Neural progenitor cell (in vitro differentiated cells): ENCODE measurements around the gene EFCAB8. TPM values are rescaled to one million over a fixed set of nuclear protein-coding genes. Genes with fewer than 3 reads are reported as not detected.
A peak's percentile ranks its signal among the peaks of the same experiment; 100 is the strongest.

Experiments used
- DNase-seq: peaks from one replicate; pipeline ENCODE4 v3.0.0-alpha.2; 2016; ENCODE audit warnings: low spot score
- H2AFZ ChIP-seq: fragments of 200-600 bp; sonication (generic); replicated peaks from 2 replicates; pipeline ENCODE4 v1.6.1; 2016; ENCODE audit warnings: antibody characterized with exemption
- H3F3A ChIP-seq: fragments of 200-600 bp; sonication (generic); 2 replicates; pipeline ENCODE4 v1.6.1; 2016; ENCODE audit warnings: antibody characterized with exemption, low read depth
- H3K27ac ChIP-seq: fragments of 200-600 bp; sonication (generic); 2 replicates; pipeline ENCODE4 v1.5.1; 2016; ENCODE audit warnings: mild to moderate bottlenecking
- H3K27me3 ChIP-seq: fragments of 200-600 bp; sonication (generic); 2 replicates; pipeline ENCODE4 v1.6.1; 2016; ENCODE audit warnings: mild to moderate bottlenecking, moderate library complexity
- H3K36me3 ChIP-seq: fragments of 200-600 bp; sonication (generic); 2 replicates; pipeline ENCODE4 v1.5.1; 2016
- H3K4me1 ChIP-seq: fragments of 200-600 bp; sonication (generic); 2 replicates; pipeline ENCODE4 v1.6.1; 2016; ENCODE audit warnings: mixed run types
- H3K4me2 ChIP-seq: fragments of 200-600 bp; sonication (generic); 2 replicates; pipeline ENCODE4 v1.6.1; 2016
- H3K4me3 ChIP-seq: fragments of 200-600 bp; sonication (generic); 2 replicates; pipeline ENCODE4 v1.5.1; 2016
- H3K79me2 ChIP-seq: fragments of 200-600 bp; sonication (generic); 2 replicates; pipeline ENCODE4 v1.6.1; 2016; ENCODE audit warnings: low read depth
- H3K9ac ChIP-seq: fragments of 200-600 bp; sonication (generic); 2 replicates; pipeline ENCODE4 v1.6.1; 2016
- H3K9me3 ChIP-seq: fragments of 200-600 bp; sonication (generic); 2 replicates; pipeline ENCODE4 v1.5.1; 2016; ENCODE audit warnings: low read depth
- H4K20me1 ChIP-seq: fragments of 200-600 bp; sonication (generic); 2 replicates; pipeline ENCODE4 v1.6.1; 2016; ENCODE audit warnings: low read depth
- H3K27ac Mint-ChIP-seq: 3 replicates; pipeline ENCODE4 v1.8.0; 2021; ENCODE audit warnings: mixed read lengths
- H3K27me3 Mint-ChIP-seq: 2 replicates; pipeline ENCODE4 v1.8.0; 2022; ENCODE audit warnings: low read depth, mild to moderate bottlenecking, inconsistent platforms, moderate library complexity, mixed read lengths; ENCODE audit not compliant: insufficient read depth
- H3K36me3 Mint-ChIP-seq: 3 replicates; pipeline ENCODE4 v1.8.0; 2021; ENCODE audit warnings: mixed read lengths
- H3K4me1 Mint-ChIP-seq: 3 replicates; pipeline ENCODE4 v1.8.0; 2021; ENCODE audit warnings: mixed read lengths
- H3K4me3 Mint-ChIP-seq: 3 replicates; pipeline ENCODE4 v1.8.0; 2021; ENCODE audit warnings: mild to moderate bottlenecking, moderate library complexity, mixed read lengths
- H3K9me3 Mint-ChIP-seq: 3 replicates; pipeline ENCODE4 v1.8.0; 2020; ENCODE audit warnings: mixed read lengths
- CTCF ChIP-seq: fragments of 200-600 bp; sonication (generic); IDR thresholded peaks from 2 replicates; pipeline ENCODE4 v1.5.1; 2017; ENCODE audit warnings: antibody characterized with exemption, mild to moderate bottlenecking
- EZH2 ChIP-seq: fragments of 200-600 bp; sonication (generic); IDR thresholded peaks from 2 replicates; pipeline ENCODE4 v1.6.1; 2017; ENCODE audit warnings: antibody characterized with exemption, mild to moderate bottlenecking, moderate library complexity
- EZH2phosphoT487 ChIP-seq: fragments of 200-600 bp; sonication (generic); IDR thresholded peaks from 2 replicates; pipeline ENCODE4 v1.6.1; 2017; ENCODE audit warnings: antibody characterized with exemption
- total RNA-seq: library from RNA; depleted of rRNA; stranded (reverse); fragments of >200 nt; gene quantifications from 2 replicates; pipeline ENCODE4 v1.2.3, GENCODE V29; 2015; ENCODE audit warnings: low replicate concordance

Gene EFCAB8
- total RNA-seq, 1 donor from 2014 or later = not detected

GRCh38 chr20:32980990-32981389 is 122.3 kb downstream of the EFCAB8 start:
- Histone ChIP-seq H3K4me2 (no peak overlapping the region), H3K4me3 (no peak overlapping the region), H4K20me1 (no peaks in the 10 kb centered on the region), H2AFZ (no peak overlapping the region), H3K9me3 (no peaks in the 10 kb centered on the region), H3K36me3 (no peaks in the 10 kb centered on the region), H3K4me1 (peaks cover 12% of the 10 kb centered on the region), H3K27me3 (no peaks in the 10 kb centered on the region), H3K9ac (no peak overlapping the region), H3K27ac (no peak overlapping the region), H3F3A (no peaks in the 10 kb centered on the region), H3K79me2 (no peaks in the 10 kb centered on the region)
- no peak for DNase-seq
- Mint-ChIP-seq H3K9me3 (no peaks in the 10 kb centered on the region), H3K27me3 (peaks cover 8% of the 10 kb centered on the region), H3K36me3 (no peaks in the 10 kb centered on the region), H3K27ac (peak overlapping the region; percentile 29), H3K4me1 (peaks cover 15% of the 10 kb centered on the region), H3K4me3 (no peak overlapping the region)
- no peak for TF ChIP-seq EZH2
- no peak for TF ChIP-seq CTCF
- TF ChIP-seq EZH2phosphoT487 = no peak

GRCh38 chr20:32982617-32983458 is 124.1 kb downstream of the EFCAB8 start:
- Histone ChIP-seq H3K79me2 (no peaks in the 10 kb centered on the region), H4K20me1 (no peaks in the 10 kb centered on the region), H3K27ac (no peak overlapping the region), H3K9ac (no peak overlapping the region), H2AFZ (no peak overlapping the region), H3K4me2 (no peak overlapping the region), H3K27me3 (no peaks in the 10 kb centered on the region), H3K36me3 (no peaks in the 10 kb centered on the region), H3F3A (no peaks in the 10 kb centered on the region), H3K4me3 (no peak overlapping the region), H3K9me3 (no peaks in the 10 kb centered on the region), H3K4me1 (peaks cover 12% of the 10 kb centered on the region)
- H3K9me3 Mint-ChIP-seq = no peaks in the 10 kb centered on the region
- no peak for TF ChIP-seq EZH2phosphoT487
- no peak for TF ChIP-seq CTCF
- TF ChIP-seq EZH2 = no peak
- no peak for DNase-seq
- peaks cover 13% of the 10 kb centered on the region for H3K27me3 Mint-ChIP-seq
- no peak overlapping the region for H3K27ac Mint-ChIP-seq
- no peak overlapping the region for H3K4me3 Mint-ChIP-seq
- no peaks in the 10 kb centered on the region for H3K36me3 Mint-ChIP-seq
- H3K4me1 Mint-ChIP-seq = peaks cover 10% of the 10 kb centered on the region

- H3K27ac Mint-ChIP-seq = no peak overlapping the region
- H3K4me1 Mint-ChIP-seq = peaks cover 10% of the 10 kb centered on the region
- Histone ChIP-seq H4K20me1 (no peaks in the 10 kb centered on the region), H3K4me2 (no peak overlapping the region), H2AFZ (no peak overlapping the region), H3K27ac (no peak overlapping the region), H3K27me3 (no peaks in the 10 kb centered on the region), H3K9ac (no peak overlapping the region), H3K9me3 (no peaks in the 10 kb centered on the region), H3K4me1 (peaks cover 12% of the 10 kb centered on the region), H3K79me2 (no peaks in the 10 kb centered on the region), H3K4me3 (no peak overlapping the region), H3K36me3 (no peaks in the 10 kb centered on the region), H3F3A (no peaks in the 10 kb centered on the region)
- no peaks in the 10 kb centered on the region for H3K36me3 Mint-ChIP-seq
- no peaks in the 10 kb centered on the region for H3K9me3 Mint-ChIP-seq
- no peak for TF ChIP-seq EZH2
- no peak overlapping the region for H3K4me3 Mint-ChIP-seq
- no peak for DNase-seq
- H3K27me3 Mint-ChIP-seq = peaks cover 13% of the 10 kb centered on the region
These were observed 124.9 kb downstream of the EFCAB8 start for GRCh38 chr20:32983459-32984112.

- H3K36me3 ChIP-seq = no peaks in the 10 kb centered on the region
- no peaks in the 10 kb centered on the region for H3K9me3 ChIP-seq
- Mint-ChIP-seq H3K36me3 (no peaks in the 10 kb centered on the region), H3K4me3 (no peak overlapping the region), H3K27ac (no peak overlapping the region), H3K4me1 (peaks cover 10% of the 10 kb centered on the region), H3K27me3 (peaks cover 13% of the 10 kb centered on the region), H3K9me3 (no peaks in the 10 kb centered on the region)
- H3K27me3 ChIP-seq = no peaks in the 10 kb centered on the region
- no peak overlapping the region for H3K4me3 ChIP-seq
- H4K20me1 ChIP-seq = no peaks in the 10 kb centered on the region
- H2AFZ ChIP-seq = no peak overlapping the region
- no peaks in the 10 kb centered on the region for H3F3A ChIP-seq
- no peak overlapping the region for H3K27ac ChIP-seq
- no peak for DNase-seq
- no peak overlapping the region for H3K9ac ChIP-seq
- H3K4me1 ChIP-seq = peaks cover 12% of the 10 kb centered on the region
- TF ChIP-seq EZH2phosphoT487 (no peak), CTCF (no peak), EZH2 (no peak)
- H3K79me2 ChIP-seq = no peaks in the 10 kb centered on the region
- no peak overlapping the region for H3K4me2 ChIP-seq
These were observed 125.5 kb downstream of the EFCAB8 start for GRCh38 chr20:32984196-32984595.
